Natural killer cell (primary cell): Measurements from ENCODE around the gene CYP2S1. TPM values are rescaled to one million over a fixed set of nuclear protein-coding genes. Genes with fewer than 3 reads are reported as not detected.
"Not testable (repeated sequence)": the region's sequence is repeated elsewhere in the genome, so short reads cannot be mapped to it uniquely, and the experiment has no call there.

ENCODE experiments used
- ATAC-seq, 3 donors: fragments of 150-1000 bp in 2 of 3; fragments of 200-7000 bp in 1 of 3; cut with Tn5 transposase; 1 replicate in 1 of 3; 2 replicates in 2 of 3; pipeline ENCODE4 v1.10.0; 2021; ENCODE audit warnings: mild to moderate bottlenecking in 2 of 3, moderate library complexity in 2 of 3
- DNase-seq, 2 donors: peaks; one replicate each; pipeline versions ENCODE4 v3.0.0 to v3.0.0-alpha.2; 2013 to 2021; ENCODE audit warnings: mixed read lengths in 1 of 2
- H3K27ac ChIP-seq: one replicate; pipeline ENCODE4 v1.5.1; 2013; ENCODE audit warnings: mild to moderate bottlenecking, low read length
- H3K27me3 ChIP-seq: one replicate; pipeline ENCODE4 v1.6.1; 2013; ENCODE audit warnings: low read length; ENCODE audit not compliant: control insufficient read depth, insufficient read depth
- H3K36me3 ChIP-seq: one replicate; pipeline ENCODE4 v1.6.1; 2013; ENCODE audit warnings: low read length; ENCODE audit not compliant: control insufficient read depth, insufficient read depth
- H3K4me1 ChIP-seq: one replicate; pipeline ENCODE4 v1.6.1; 2013; ENCODE audit warnings: low read length; ENCODE audit not compliant: control insufficient read depth, insufficient read depth
- H3K4me3 ChIP-seq: one replicate; pipeline ENCODE4 v1.5.1; 2013; ENCODE audit warnings: low read length
- H3K9me3 ChIP-seq: one replicate; pipeline ENCODE4 v1.6.1; 2013; ENCODE audit warnings: low read length; ENCODE audit not compliant: control insufficient read depth, insufficient read depth
- H3K27ac Mint-ChIP-seq, 2 donors: one replicate each; pipeline ENCODE4 v1.8.0; 2022; ENCODE audit warnings: mild to moderate bottlenecking in 2 of 2, mixed read lengths in 2 of 2, moderate library complexity in 1 of 2
- H3K27me3 Mint-ChIP-seq, 2 donors: one replicate each; pipeline ENCODE4 v1.8.0; 2022; ENCODE audit warnings: low read depth in 2 of 2, mixed read lengths in 2 of 2
- H3K36me3 Mint-ChIP-seq: one replicate; pipeline ENCODE4 v1.8.0; 2022; ENCODE audit warnings: mixed read lengths
- H3K4me1 Mint-ChIP-seq, 2 donors: one replicate each; pipeline ENCODE4 v1.8.0; 2022; ENCODE audit warnings: mixed read lengths in 2 of 2
- H3K4me3 Mint-ChIP-seq: one replicate; pipeline ENCODE4 v1.8.0; 2022; ENCODE audit warnings: mild to moderate bottlenecking, moderate library complexity, mixed read lengths
- H3K9me3 Mint-ChIP-seq, 2 donors: one replicate each; pipeline ENCODE4 v1.8.0; 2022; ENCODE audit warnings: mixed read lengths in 2 of 2
- WGBS: methylation state at CpG from one replicate; pipeline ENCODE4 v1.1.7; 2013; ENCODE audit warnings: missing lambda C conversion rate; ENCODE audit not compliant: insufficient coverage; 5-methylcytosine and 5-hydroxymethylcytosine counted together
- intact Hi-C: fragments of 100-400 bp; cut with micrococcal nuclease; formaldehyde crosslinking; loops from one replicate; pipeline ENCODE4 v1.14.2; 2022
- total RNA-seq, 4 donors: library from RNA; stranded (reverse); fragments of 120-200 nt in 1 of 4; gene quantifications; one replicate each; pipeline versions ENCODE4 v1.2.3 to v1.2.4, GENCODE V29; 2013 to 2022
- TF ChIP-seq, protein P1 (sequence below): fragments of 200-600 bp; IDR thresholded peaks from one replicate; pipeline ENCODE4 v1.8.0; 2022; ENCODE audit warnings: antibody characterized with exemption

CYP2S1 gene
- total RNA-seq, result 1 to 10 TPM in 1 of 3 donors, under 1 TPM in 2; 0.78 to 1.6 (median 0.84) TPM
- 1.7 TPM for total RNA-seq (2013)

DNA sequence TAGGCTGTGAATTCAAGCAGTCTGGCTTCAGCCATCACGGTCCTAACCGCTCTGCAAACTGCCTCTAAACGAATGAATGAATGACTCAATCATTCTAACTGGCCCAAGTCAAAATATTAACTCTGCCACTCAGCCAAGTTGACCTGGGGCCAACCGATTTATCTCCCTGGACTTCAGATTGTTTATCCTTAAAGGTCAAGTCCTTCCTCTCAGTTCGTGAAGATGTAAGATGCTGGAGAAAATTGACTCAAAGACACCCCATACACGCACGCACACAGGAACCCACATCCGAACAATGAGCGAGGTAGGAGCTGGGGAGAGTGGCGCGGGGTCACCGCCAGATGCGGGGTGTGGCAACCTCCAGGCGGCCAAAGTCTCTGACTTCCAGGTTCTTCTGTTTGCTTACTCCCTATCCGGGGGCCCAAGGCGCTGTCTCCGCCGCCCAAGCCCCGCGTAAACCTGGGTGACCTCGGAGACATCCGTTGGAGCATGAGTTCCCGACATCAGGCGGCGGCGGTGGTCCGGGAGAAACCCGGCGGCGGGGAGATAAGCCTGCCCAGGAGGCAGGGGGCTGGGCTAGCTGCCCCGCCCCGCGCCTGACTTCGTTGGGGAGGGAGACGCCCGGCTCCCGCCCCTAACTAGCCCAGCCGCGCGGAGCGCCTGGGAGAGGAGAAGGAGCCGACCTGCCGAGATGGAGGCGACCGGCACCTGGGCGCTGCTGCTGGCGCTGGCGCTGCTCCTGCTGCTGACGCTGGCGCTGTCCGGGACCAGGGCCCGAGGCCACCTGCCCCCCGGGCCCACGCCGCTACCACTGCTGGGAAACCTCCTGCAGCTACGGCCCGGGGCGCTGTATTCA, at the start of gene CYP2S1:
Gene CYP2S1 (plus strand): TSS at position 646 of the 856 bp plus-strand sequence. CDS start 46 bp downstream, at position 692.
- H3K27ac ChIP-seq, result no peak within 1 kb of the TSS
- H3K27ac Mint-ChIP-seq, result no peak within 1 kb of the TSS
- intact Hi-C loops, result no loop called here

GRCh38 chr19:41144403-41144802, 48.6 kb upstream of the CYP2S1 start:
- Histone ChIP-seq H3K9me3 (no peaks in the 10 kb centered on the region), H3K4me3 (no peak overlapping the region), H3K27me3 (no peaks in the 10 kb centered on the region), H3K27ac (no peak overlapping the region), H3K36me3 (no peaks in the 10 kb centered on the region), H3K4me1 (no peaks in the 10 kb centered on the region)
- ATAC-seq, result peak; percentile 93 to 99 (median 97)
- Mint-ChIP-seq H3K4me1 (no peaks in the 10 kb centered on the region), H3K27me3 (peaks cover 10 to 21% of the 10 kb centered on the region in 2 donors), H3K4me3 (no peak overlapping the region), H3K9me3 (no peaks in the 10 kb centered on the region), H3K27ac (no peak overlapping the region), H3K36me3 (no peaks in the 10 kb centered on the region)
- 39% methylated on average over 5 of the region's 7 CpGs for WGBS
- peak; percentile 83 to 95 for DNase-seq
- TF ChIP-seq, protein P1, sequence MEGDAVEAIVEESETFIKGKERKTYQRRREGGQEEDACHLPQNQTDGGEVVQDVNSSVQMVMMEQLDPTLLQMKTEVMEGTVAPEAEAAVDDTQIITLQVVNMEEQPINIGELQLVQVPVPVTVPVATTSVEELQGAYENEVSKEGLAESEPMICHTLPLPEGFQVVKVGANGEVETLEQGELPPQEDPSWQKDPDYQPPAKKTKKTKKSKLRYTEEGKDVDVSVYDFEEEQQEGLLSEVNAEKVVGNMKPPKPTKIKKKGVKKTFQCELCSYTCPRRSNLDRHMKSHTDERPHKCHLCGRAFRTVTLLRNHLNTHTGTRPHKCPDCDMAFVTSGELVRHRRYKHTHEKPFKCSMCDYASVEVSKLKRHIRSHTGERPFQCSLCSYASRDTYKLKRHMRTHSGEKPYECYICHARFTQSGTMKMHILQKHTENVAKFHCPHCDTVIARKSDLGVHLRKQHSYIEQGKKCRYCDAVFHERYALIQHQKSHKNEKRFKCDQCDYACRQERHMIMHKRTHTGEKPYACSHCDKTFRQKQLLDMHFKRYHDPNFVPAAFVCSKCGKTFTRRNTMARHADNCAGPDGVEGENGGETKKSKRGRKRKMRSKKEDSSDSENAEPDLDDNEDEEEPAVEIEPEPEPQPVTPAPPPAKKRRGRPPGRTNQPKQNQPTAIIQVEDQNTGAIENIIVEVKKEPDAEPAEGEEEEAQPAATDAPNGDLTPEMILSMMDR, result peak; percentile 86
- intact Hi-C loops, result loop anchor here (1.0 kb wide), 3 partner anchors 18 to 481 kb away; no protein-coding TSS in a partner anchor

More for the DNA sequence above, at the start of gene CYP2S1:
- Mint-ChIP-seq H3K9me3 (no peaks in the 10 kb centered on the region), H3K36me3 (no peaks in the 10 kb centered on the region), H3K27me3 (peaks cover 44 to 46% of the 10 kb centered on the region in 2 donors), H3K4me1 (peaks cover 0 to 14% of the 10 kb centered on the region in 2 donors), H3K4me3 (no peak within 1 kb of the TSS)
- DNase-seq, result peak in 1 of 2 donors; percentile 37
- Histone ChIP-seq H3K4me1 (peaks cover 13% of the 10 kb centered on the region), H3K4me3 (no peak within 1 kb of the TSS), H3K36me3 (no peaks in the 10 kb centered on the region), H3K9me3 (no peaks in the 10 kb centered on the region), H3K27me3 (peaks cover 7% of the 10 kb centered on the region)
- 8% methylated on average over 57 of the region's 58 CpGs for WGBS
- peak in 2 of 3 donors; percentile 26 to 28 for ATAC-seq
- TF ChIP-seq, protein P1, result no peak

DNA sequence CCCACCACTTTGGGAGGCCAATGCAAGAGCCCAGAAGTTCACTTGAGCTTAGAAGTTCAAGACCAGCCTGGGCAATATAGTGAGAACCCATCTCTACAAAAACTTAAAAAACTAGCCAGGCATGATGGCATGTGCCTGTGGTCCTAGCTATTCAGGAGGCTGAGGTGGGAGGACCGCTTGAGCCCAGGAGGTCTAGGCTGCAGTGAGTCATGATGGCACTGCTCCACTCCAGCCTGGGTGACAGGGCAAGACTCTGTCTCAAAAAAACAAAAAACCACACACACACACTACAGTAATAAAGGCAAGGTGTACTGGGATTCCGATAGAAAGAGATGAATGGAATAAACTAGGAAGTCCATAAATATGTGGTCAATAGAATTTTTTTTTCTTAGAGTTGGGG, 43.2 kb upstream of the CYP2S1 start:
- H3K9me3 Mint-ChIP-seq, result no peaks in the 10 kb centered on the region
- Histone ChIP-seq H3K36me3 (no peaks in the 10 kb centered on the region), H3K4me1 (no peaks in the 10 kb centered on the region), H3K9me3 (no peaks in the 10 kb centered on the region), H3K27me3 (no peaks in the 10 kb centered on the region), H3K4me3 (no peak overlapping the region), H3K27ac (no peak overlapping the region)
- H3K4me1 Mint-ChIP-seq, result no peaks in the 10 kb centered on the region
- no peak overlapping the region for H3K27ac Mint-ChIP-seq
- ATAC-seq (no peak), DNase-seq (no peak)
- intact Hi-C loops, result no loop called here
- TF ChIP-seq, protein P1, result no peak
- WGBS, result 90% methylated on average over 1 of the region's 2 CpGs
- H3K4me3 Mint-ChIP-seq, result no peak overlapping the region
- no peaks in the 10 kb centered on the region for H3K36me3 Mint-ChIP-seq
- H3K27me3 Mint-ChIP-seq, result peaks cover 13 to 21% of the 10 kb centered on the region in 2 donors

GRCh38 chr19:41150986-41151385, 42.0 kb upstream of the CYP2S1 start:
- H3K9me3 Mint-ChIP-seq, H3K27ac Mint-ChIP-seq, H3K27ac ChIP-seq, H3K36me3 Mint-ChIP-seq, H3K4me1 ChIP-seq, H3K27me3 ChIP-seq, H3K4me3 Mint-ChIP-seq, ATAC-seq, H3K36me3 ChIP-seq, H3K4me1 Mint-ChIP-seq, intact Hi-C loops, H3K9me3 ChIP-seq, DNase-seq, H3K4me3 ChIP-seq: not testable (repeated sequence)
- peaks cover 13 to 15% of the 10 kb centered on the region in 2 donors for H3K27me3 Mint-ChIP-seq
- 89% methylated on average over 6 of the region's 7 CpGs for WGBS
